ENCODE data around the gene IZUMO2. TPM values are rescaled to one million over a fixed set of nuclear protein-coding genes. Genes with fewer than 3 reads are reported as not detected.

Gene IZUMO2
- not detected in 2 replicates for total RNA-seq

DNA sequence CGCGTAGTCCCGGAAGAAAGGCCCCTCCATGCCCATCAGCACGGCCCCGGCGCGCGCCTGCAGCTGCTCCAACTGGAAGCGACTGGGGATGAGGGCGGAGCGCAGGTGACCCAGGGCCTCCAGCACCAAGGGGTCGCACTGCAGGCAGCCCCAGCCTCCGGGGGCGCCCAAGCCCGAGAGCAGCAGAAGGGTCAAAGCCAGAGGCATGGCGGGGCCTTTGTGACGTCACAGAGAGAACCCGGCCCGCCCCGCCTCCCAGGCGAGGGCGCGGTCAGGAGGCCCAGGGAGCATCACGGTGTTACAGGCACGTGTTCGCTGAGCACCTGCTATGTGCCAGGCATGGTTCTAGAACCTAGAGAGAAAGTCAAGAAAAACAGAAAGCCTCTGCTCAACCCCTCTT lies at the start of gene IZUMO2:
TSS of gene IZUMO2 (minus strand) at position 294 of the 400 bp plus-strand sequence. CDS start at position 207, 87 bp downstream.

DNA sequence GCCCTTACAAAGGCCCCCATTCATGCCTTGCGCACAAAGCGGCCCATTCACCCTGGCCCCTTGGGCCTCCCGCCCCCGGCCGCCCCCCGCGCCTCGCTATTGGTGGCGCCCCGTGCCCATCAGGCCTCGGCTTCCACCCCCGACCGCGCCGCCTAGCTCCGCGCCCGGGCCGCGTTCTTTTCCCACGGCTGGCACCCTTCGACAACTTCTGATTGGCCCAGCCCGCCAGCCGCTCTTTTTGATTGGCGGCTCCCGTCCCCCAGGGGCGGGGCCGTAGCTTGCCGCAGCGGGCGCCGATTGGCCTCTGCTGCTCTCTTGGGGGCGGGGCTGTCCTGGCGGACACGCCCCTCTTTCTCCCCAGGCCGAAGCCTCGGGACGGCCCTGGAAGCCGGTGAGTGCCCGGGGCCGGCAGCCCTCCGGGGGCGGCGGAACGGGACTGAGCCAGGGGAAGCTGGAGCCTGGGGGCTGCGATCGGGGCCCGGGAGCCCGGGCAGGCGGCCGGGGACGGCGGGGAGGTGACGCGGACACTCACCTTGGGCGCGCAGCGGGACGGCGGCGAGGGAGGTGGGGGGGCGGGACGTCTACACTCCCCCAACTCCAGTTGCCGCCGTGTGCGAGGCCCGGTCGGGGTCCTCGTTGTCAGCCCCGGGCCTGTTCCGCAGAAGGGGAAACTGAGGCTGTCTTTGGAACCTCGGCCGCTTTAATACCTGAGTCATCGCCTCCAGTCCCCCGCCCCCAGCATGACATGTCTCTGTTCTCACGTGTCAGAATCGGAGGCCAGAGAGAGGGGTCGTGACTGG lies 40.4 kb upstream of the IZUMO2 start, which contains the start of gene MYH14:
TSS of gene MYH14 (plus strand) at position 342 of the 800 bp plus-strand sequence. CDS start 6,744 bp downstream, outside the sequence.

Other genes with a start within 250 kb of the IZUMO2 start
- gene ATF5, start 234.1 kb downstream of the IZUMO2 start, total RNA-seq = 5.3 and 6.3 TPM in 2 replicates
- gene NUP62, start 233.8 kb downstream of the IZUMO2 start, total RNA-seq = 22.2 and 29.3 TPM in 2 replicates
- gene SIGLEC11, start 202.1 kb downstream of the IZUMO2 start, total RNA-seq = not detected in 2 replicates
- gene VRK3, start 137.9 kb downstream of the IZUMO2 start, total RNA-seq = 20.4 and 22.8 TPM in 2 replicates
- 4.9 and 8.5 TPM in 2 replicates for gene ZNF473, start 137.3 kb downstream of the IZUMO2 start, total RNA-seq
- 0.03 and 0.13 TPM in 2 replicates for gene MYH14, start 40.3 kb upstream of the IZUMO2 start, total RNA-seq
- gene KCNC3, start 166.1 kb upstream of the IZUMO2 start, total RNA-seq = 0.46 and 0.53 TPM in 2 replicates
- gene NAPSA, start 202.4 kb upstream of the IZUMO2 start, total RNA-seq = 0.33 and 0.36 TPM in 2 replicates
- gene NR1H2, start 213.2 kb upstream of the IZUMO2 start, total RNA-seq = 89.7 and 97.9 TPM in 2 replicates
- 18.6 and 24.5 TPM in 2 replicates for gene POLD1, start 221.1 kb upstream of the IZUMO2 start, total RNA-seq